ENCODE measurements around the gene KLHDC7B. TPM values are rescaled to one million over a fixed set of nuclear protein-coding genes. Genes with fewer than 3 reads are reported as not detected.
A peak's percentile ranks its signal among the peaks of the same experiment; 100 is the strongest.
"Not testable (repeated sequence)": the region's sequence is repeated elsewhere in the genome, so short reads cannot be mapped to it uniquely, and the experiment has no call there.

KLHDC7B gene
- total RNA-seq, 1 donor from 2014 or later: 0.77 TPM

GRCh38 chr22:50537765-50538164 lies 7.9 kb upstream of the KLHDC7B start:
- H3K9me3 ChIP-seq: no peaks in the 10 kb centered on the region
- TF ChIP-seq CTCF (IDR thresholded peaks at IDR 0.05): no peak
- peak overlapping the region; percentile 97 for H3K27ac ChIP-seq
- ATAC-seq: no peak
- no peak overlapping the region for H3K4me3 ChIP-seq
- DNase-seq: peak; percentile 30
- H3K27me3 ChIP-seq (ENCODE audit: low read depth): no peaks in the 10 kb centered on the region
- H3K4me1 ChIP-seq: peaks cover 55% of the 10 kb centered on the region
- intact Hi-C loops (cut with DNase I): no loop called here
- no peaks in the 10 kb centered on the region for H3K36me3 ChIP-seq

- DNase-seq: no peak
- Histone ChIP-seq H3K27ac (peak overlapping the region; percentile 97), H3K4me3 (no peak overlapping the region), H3K36me3 (no peaks in the 10 kb centered on the region), H3K9me3 (no peaks in the 10 kb centered on the region), H3K4me1 (peaks cover 62% of the 10 kb centered on the region), H3K27me3 (ENCODE audit: low read depth) (peaks cover 6% of the 10 kb centered on the region)
- intact Hi-C loops (cut with DNase I): no loop called here
- no peak for TF ChIP-seq CTCF (IDR thresholded peaks at IDR 0.05)
- ATAC-seq: no peak
Observed at GRCh38 chr22:50540381-50540780, 5.3 kb upstream of the KLHDC7B start.

- Histone ChIP-seq H3K27me3 (ENCODE audit: low read depth) (peaks cover 14% of the 10 kb centered on the region), H3K4me1 (peaks cover 68% of the 10 kb centered on the region), H3K27ac (peak overlapping the region; percentile 97)
- ATAC-seq: peak; percentile 53 to 62
- peak; percentile 84 for DNase-seq
- H3K36me3 ChIP-seq; H3K4me3 ChIP-seq; intact Hi-C loops (cut with DNase I); H3K9me3 ChIP-seq: not testable (repeated sequence)
Observed at GRCh38 chr22:50541667-50542026, 4.1 kb upstream of the KLHDC7B start.

- DNase-seq: no peak
- H3K36me3 ChIP-seq: no peaks in the 10 kb centered on the region
- intact Hi-C loops (cut with DNase I): no loop called here
- no peak for TF ChIP-seq CTCF (IDR thresholded peaks at IDR 0.05)
- ATAC-seq: peak in 1 of 2 donors; percentile 5
- H3K4me1 ChIP-seq: peaks cover 62% of the 10 kb centered on the region
- H3K27ac ChIP-seq: peak overlapping the region; percentile 97
- H3K27me3 ChIP-seq (ENCODE audit: low read depth): peaks cover 22% of the 10 kb centered on the region
- no peak overlapping the region for H3K4me3 ChIP-seq
- H3K9me3 ChIP-seq: no peaks in the 10 kb centered on the region
Observed at GRCh38 chr22:50542416-50542927, 3.2 kb upstream of the KLHDC7B start.

- peaks cover 35% of the 10 kb centered on the region for H3K27me3 ChIP-seq (ENCODE audit: low read depth)
- ATAC-seq: peak; percentile 64 to 69
Observed at GRCh38 chr22:50544078-50544745, 1.5 kb upstream of the KLHDC7B start.

More at GRCh38 chr22:50544078-50544745, 1.5 kb upstream of the KLHDC7B start:
- peak; percentile 90 for DNase-seq
- intact Hi-C loops (cut with DNase I): no loop called here
- H3K4me1 ChIP-seq: peaks cover 57% of the 10 kb centered on the region
- H3K27ac ChIP-seq: peak overlapping the region; percentile 97
- no peaks in the 10 kb centered on the region for H3K9me3 ChIP-seq
- peak overlapping the region; percentile 43 for H3K4me3 ChIP-seq
- no peaks in the 10 kb centered on the region for H3K36me3 ChIP-seq
- peak; percentile 71 for TF ChIP-seq CTCF (IDR thresholded peaks at IDR 0.05)

Measured in lower lobe of right lung (tissue), 2 donors.